ENCODE measurements around the gene RAB5IF. TPM values are rescaled to one million over a fixed set of nuclear protein-coding genes. Genes with fewer than 3 reads are reported as not detected.
A peak's percentile ranks its signal among the peaks of the same experiment; 100 is the strongest.

The RAB5IF gene
- total and polyA plus RNA-seq, 2 of the 13 experiments (the other 11 are each of a cell fraction or from before 2014, with no cell fraction given): 261 to 305 TPM

- TF ChIP-seq STAT5B (CRISPR knock-in tag; IDR thresholded peaks at IDR 0.05) (peak; percentile 86), ISX (CRISPR knock-in tag; conservative IDR thresholded peaks at IDR 0.05) (no peak; the same call in 1 of the 2 replicates), ATF7-NPFF (CRISPR knock-in tag; IDR thresholded peaks at IDR 0.05; ENCODE audit: low read depth) (peak; percentile 96), ZNF235 (CRISPR knock-in tag; IDR thresholded peaks at IDR 0.05; ENCODE audit: borderline replicate concordance) (peak; percentile 99), BCL3 (CRISPR knock-in tag; IDR thresholded peaks at IDR 0.05) (no peak; the same call in 1 of the 2 replicates), ZNF780A (CRISPR knock-in tag; IDR thresholded peaks at IDR 0.05) (peak; percentile 19; the same call in 1 of the 2 replicates), KLF13 (CRISPR knock-in tag; IDR thresholded peaks at IDR 0.05) (peak; percentile 91; the same call in 1 of the 2 replicates), HMGXB3 (CRISPR knock-in tag; IDR thresholded peaks at IDR 0.05; ENCODE audit: borderline replicate concordance) (peak; percentile 97), WIZ (CRISPR knock-in tag; IDR thresholded peaks at IDR 0.05) (peak; percentile 90; the same call in 1 of the 2 replicates), ZNF281 (CRISPR knock-in tag; IDR thresholded peaks at IDR 0.05; ENCODE audit: borderline replicate concordance) (peak; percentile 62; the same call in 1 of the 2 replicates), HCFC1 (IDR thresholded peaks at IDR 0.05; ENCODE audit: low read depth, low read length) (peak; percentile 70), HES4 (CRISPR knock-in tag; IDR thresholded peaks at IDR 0.05; ENCODE audit: borderline replicate concordance) (peak; percentile 50), AHR (CRISPR knock-in tag; IDR thresholded peaks at IDR 0.05) (no peak; the same call in 1 of the 2 replicates), HOXD1 (CRISPR knock-in tag; IDR thresholded peaks at IDR 0.05) (peak; percentile 88), RORA (CRISPR knock-in tag; IDR thresholded peaks at IDR 0.05) (no peak), JDP2 (CRISPR knock-in tag; IDR thresholded peaks at IDR 0.05; ENCODE audit: borderline replicate concordance) (no peak), SMAD9 (CRISPR knock-in tag; IDR thresholded peaks at IDR 0.05) (no peak; the same call in 1 of the 2 replicates), MTA3 (CRISPR knock-in tag; IDR thresholded peaks at IDR 0.05) (no peak), ZNF670 (CRISPR knock-in tag; IDR thresholded peaks at IDR 0.05; ENCODE audit: borderline replicate concordance) (peak; percentile 99), ZBTB38 (CRISPR knock-in tag; IDR thresholded peaks at IDR 0.05) (peak; percentile 98), HNRNPUL1 (IDR thresholded peaks at IDR 0.05; ENCODE audit: low read depth, low read length) (peak; percentile 66; the same call in 1 of the 2 replicates)
Measured at GRCh38 chr20:36605399-36606157, at the start of gene RAB5IF (continued).

Measured in HepG2 (cell line).